ENCODE measurements around the gene COPZ1.
"Not testable (repeated sequence)": the region's sequence is repeated elsewhere in the genome, so short reads cannot be mapped to it uniquely, and the experiment has no call there.

The COPZ1 gene

DNA sequence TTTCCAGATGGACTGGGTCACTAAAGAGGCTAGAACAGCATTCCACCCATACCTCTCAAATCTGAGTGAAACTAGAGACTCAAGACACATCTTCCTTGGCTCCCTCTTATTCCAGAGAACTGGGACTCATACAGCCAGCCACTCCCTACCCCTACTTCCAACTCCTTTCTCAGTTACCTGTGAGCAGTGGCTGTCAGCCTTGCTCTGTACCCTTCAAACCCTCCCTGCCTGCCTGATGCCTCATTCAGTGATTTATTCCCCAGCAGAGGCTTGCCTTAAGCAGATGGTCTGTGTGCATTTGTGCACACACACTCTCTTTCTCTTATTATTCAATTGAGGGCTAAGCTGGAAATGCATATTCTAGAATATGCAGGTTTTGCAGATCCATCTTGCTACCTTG, 24.7 kb downstream of the COPZ1 start:
- no peak for DNase-seq (ENCODE audit: low read depth in 1 of 2, low spot score in 1 of 2)
- TF ChIP-seq JUND (IDR thresholded peaks at IDR 0.05; ENCODE audit: low read depth) = no peak
- in situ Hi-C loops (cut with HindIII; ENCODE audit: low pct_unique_long_range_greater_than_20kb, low sequenced_read_pairs) = no loop called here

DNA sequence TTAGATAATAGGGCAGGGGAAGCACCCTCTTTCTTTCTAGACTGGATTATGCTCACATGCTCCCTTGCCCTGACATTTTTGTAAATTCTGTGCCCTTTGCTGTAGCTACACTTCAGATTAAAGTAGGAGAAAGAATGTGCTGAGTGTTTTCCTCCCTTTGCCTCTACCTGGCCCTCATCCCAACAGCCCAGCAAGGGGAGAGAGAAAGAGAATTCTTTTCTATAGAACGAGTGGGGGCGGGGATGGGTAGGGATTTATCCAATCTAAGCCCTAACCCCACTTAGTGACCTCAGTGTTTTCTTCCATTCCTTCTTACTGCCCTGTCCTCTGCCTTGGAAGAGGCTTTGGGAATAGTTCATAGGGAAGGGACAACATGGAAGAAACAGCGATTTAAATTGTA, 25.8 kb downstream of the COPZ1 start:
- TF ChIP-seq JUND (IDR thresholded peaks at IDR 0.05; ENCODE audit: low read depth) = no peak
- in situ Hi-C loops (cut with HindIII; ENCODE audit: low pct_unique_long_range_greater_than_20kb, low sequenced_read_pairs) = no loop called here

DNA sequence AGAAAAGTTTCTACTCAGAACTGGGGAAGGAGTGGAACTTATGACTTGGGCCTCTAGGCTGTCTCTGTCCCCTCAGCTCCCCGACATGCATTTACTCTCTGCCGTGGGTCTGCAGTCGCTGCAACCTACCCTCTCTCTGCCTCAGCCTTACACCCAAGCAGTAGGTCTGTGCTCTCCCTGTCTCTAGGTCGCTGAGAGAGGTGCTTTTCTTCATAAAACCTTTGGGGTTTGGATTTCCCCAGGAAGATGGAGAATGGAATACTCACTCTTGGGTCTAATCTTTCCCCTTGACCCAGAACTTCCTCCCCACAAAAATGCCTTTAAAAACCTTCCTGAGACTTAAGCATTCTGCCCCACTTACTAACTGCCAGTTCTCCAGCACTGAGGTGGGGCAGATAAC, 26.4 kb downstream of the COPZ1 start:
- in situ Hi-C loops (cut with HindIII; ENCODE audit: low pct_unique_long_range_greater_than_20kb, low sequenced_read_pairs) = no loop called here
- TF ChIP-seq JUND (IDR thresholded peaks at IDR 0.05; ENCODE audit: low read depth) = no peak
- no peak for DNase-seq (ENCODE audit: low read depth in 1 of 2, low spot score in 1 of 2)

More for the DNA sequence above, 25.8 kb downstream of the COPZ1 start:
- no peak for DNase-seq (ENCODE audit: low read depth in 1 of 2, low spot score in 1 of 2)

DNA sequence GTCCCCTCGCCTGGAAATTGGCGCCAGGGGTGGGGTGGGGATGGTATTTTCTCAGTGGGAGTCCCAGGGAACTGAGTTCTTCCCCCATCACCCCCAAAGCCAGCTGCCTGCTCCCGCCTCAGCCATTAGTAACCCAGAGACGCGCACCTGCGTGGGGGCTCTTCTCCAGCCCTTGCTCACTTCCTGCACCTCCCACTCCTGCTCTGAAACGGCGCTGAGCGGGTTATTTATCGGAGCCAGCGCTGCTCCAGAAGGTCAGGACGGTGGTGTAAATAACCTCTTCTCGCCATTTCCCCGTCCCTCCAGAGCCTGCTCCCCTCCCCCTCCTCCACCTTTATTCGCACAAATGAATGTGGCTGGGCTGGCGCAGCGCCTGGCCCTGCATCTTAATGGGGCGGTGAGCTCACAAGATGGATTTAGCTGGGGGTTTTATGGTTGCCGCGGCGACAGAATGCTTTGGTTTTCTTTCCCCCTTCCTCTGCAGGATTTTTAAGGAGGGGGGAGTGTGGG, 27.1 kb downstream of the COPZ1 start:
- TF ChIP-seq JUND (IDR thresholded peaks at IDR 0.05; ENCODE audit: low read depth) = no peak
- DNase-seq (ENCODE audit: low read depth in 1 of 2, low spot score in 1 of 2) = no peak
- in situ Hi-C loops (cut with HindIII; ENCODE audit: low pct_unique_long_range_greater_than_20kb, low sequenced_read_pairs) = no loop called here

DNA sequence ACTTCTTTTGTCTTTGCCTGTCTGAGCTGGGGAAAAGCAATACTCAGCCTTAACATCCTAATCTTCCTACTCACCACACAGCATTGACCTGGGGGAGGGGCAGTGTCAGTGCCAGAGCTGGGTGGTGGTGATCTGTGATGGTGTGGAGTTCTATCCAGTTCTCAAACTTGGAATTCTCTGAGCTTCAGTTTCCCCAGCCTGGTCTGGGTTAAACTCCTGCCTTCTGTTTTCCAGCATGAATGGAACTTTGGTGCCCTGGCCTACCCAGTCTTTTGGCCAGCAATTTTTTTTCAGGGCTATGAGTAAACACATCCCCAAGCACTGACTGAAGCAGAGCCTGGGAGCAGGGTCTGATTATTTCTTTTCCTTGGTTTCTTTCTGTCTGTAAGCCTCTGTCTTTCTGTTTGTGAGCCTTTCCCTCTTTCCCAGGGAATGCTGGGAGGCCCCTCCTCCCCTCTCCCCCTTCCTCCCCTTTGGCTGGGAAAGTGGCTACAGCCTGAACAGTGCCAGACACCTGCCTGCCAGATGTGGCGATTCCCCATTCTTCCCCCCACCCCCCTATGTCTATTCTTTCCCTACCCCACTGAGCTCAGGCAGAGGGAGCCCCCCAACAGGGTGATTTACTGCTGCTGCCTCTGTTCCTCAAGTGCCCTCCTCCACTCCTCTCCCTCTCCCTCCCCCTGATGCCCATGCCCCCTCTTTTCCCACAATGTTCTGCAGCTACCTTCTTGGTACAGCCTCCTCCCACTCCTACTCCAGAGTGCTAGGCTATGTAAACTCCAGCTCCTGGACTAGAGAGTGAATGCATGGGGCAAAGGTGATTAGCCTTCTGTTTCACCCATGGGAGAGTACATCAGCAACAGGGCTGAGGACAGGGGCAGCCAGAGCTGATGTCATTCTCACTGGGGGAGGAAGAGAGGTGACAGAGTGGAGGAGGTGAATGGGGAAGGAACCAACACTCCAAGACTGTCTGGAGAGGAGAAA, 28.3 kb downstream of the COPZ1 start:
- no peak for DNase-seq (ENCODE audit: low read depth in 1 of 2, low spot score in 1 of 2)
- in situ Hi-C loops (cut with HindIII; ENCODE audit: low pct_unique_long_range_greater_than_20kb, low sequenced_read_pairs) = no loop called here
- no peak for TF ChIP-seq JUND (IDR thresholded peaks at IDR 0.05; ENCODE audit: low read depth)

DNA sequence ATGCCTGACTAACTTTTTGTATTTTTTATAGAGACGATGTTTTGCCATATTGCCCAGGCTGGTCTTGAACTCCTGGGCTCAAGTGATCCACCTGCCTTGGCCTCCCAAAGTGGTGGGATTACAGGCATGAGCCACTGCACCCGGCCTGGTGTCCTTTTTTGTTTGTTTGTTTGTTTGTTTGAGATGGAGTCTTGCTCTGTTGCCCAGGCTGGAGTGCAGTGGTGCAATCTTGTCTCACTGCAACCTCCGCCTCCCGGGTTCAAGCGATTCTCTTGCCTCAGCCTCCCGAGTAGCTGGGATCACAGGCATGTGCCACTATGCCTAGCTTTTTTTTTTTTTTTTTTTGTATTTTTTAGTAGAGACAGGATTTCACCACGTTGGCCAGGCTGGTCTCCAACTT, 29.3 kb downstream of the COPZ1 start:
- in situ Hi-C loops (cut with HindIII; ENCODE audit: low pct_unique_long_range_greater_than_20kb, low sequenced_read_pairs); DNase-seq (ENCODE audit: low read depth in 1 of 2, low spot score in 1 of 2): not testable (repeated sequence)

DNA sequence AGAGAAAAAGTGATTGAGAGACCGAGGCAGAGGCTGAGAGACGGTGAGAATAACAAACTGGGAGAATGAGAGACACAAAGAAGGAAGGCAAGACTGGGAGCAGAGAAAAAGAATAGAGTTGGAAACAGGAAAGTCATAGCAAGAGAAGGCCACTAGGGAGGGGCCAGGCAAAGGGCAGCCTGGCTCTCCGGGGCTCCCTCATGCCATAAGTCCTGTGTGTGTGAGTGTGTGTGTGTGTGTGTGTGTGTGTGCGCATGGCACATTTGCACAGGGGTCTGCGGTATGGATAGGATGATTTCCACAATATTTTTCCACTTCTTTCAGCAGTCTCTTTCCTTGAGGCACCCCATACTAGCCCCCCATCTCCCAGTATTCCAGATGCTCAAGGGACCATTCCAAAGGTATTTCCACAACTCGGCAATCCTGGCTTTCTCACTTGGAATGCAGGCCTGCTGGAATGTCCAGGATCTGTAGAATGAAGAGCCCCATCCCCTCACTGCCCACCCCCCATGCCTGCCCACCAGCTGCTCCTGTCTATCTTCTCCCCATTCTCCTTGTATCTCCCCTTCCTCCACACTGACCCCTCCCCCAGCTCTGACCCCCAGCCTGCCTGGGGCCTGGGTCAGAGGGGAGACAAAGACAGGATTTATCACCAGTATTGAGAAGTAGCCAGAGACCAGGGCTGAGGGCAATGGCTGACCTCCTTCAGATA, 30.3 kb downstream of the COPZ1 start:
- no peak for TF ChIP-seq JUND (IDR thresholded peaks at IDR 0.05; ENCODE audit: low read depth)
- no peak for DNase-seq (ENCODE audit: low read depth in 1 of 2, low spot score in 1 of 2)
- in situ Hi-C loops (cut with HindIII; ENCODE audit: low pct_unique_long_range_greater_than_20kb, low sequenced_read_pairs) = no loop called here

DNA sequence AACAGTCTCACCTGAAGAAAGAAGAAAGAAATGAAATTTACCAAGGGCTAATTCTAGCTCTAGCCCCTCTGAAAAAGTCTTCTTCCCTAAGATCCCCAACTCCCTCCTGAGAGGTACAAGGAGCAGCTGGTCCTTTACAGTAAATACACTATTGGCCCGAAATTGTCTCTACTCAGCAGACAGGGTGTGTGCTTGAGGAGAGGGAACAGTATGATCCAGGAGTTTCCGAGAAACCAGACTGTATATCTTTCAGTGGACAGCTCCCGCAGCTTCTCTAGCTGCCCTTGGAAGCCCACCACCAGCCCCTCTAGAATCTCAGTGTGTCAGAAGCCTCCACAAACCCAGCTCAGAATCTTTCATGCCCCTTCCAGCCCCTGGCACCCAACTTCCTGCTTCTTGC, 31.3 kb downstream of the COPZ1 start:
- no peak for DNase-seq (ENCODE audit: low read depth in 1 of 2, low spot score in 1 of 2)
- in situ Hi-C loops (cut with HindIII; ENCODE audit: low pct_unique_long_range_greater_than_20kb, low sequenced_read_pairs) = no loop called here
- TF ChIP-seq JUND (IDR thresholded peaks at IDR 0.05; ENCODE audit: low read depth) = no peak

DNA sequence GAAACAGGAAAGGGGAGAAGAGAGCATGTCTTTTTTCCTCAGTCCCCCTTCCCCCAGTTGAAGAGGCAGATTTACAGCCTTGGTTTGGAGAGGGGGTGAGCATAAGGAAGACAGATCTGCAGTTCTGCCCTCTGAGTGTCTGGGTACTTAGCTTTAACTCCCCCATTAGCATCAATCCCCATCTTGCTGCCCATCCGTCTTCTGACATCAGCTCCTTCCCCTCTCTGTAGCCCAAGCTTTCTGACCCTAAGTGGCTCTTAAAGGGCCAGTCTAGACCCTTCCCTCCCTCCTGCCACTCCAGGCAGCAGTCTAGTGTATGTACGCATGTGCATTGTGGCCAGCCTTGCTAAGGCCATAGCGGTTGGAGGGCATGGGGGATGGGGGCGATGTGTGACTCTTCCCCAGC, 32.0 kb downstream of the COPZ1 start:
- in situ Hi-C loops (cut with HindIII; ENCODE audit: low pct_unique_long_range_greater_than_20kb, low sequenced_read_pairs) = no loop called here
- DNase-seq (ENCODE audit: low read depth in 1 of 2, low spot score in 1 of 2) = no peak
- no peak for TF ChIP-seq JUND (IDR thresholded peaks at IDR 0.05; ENCODE audit: low read depth)

DNA sequence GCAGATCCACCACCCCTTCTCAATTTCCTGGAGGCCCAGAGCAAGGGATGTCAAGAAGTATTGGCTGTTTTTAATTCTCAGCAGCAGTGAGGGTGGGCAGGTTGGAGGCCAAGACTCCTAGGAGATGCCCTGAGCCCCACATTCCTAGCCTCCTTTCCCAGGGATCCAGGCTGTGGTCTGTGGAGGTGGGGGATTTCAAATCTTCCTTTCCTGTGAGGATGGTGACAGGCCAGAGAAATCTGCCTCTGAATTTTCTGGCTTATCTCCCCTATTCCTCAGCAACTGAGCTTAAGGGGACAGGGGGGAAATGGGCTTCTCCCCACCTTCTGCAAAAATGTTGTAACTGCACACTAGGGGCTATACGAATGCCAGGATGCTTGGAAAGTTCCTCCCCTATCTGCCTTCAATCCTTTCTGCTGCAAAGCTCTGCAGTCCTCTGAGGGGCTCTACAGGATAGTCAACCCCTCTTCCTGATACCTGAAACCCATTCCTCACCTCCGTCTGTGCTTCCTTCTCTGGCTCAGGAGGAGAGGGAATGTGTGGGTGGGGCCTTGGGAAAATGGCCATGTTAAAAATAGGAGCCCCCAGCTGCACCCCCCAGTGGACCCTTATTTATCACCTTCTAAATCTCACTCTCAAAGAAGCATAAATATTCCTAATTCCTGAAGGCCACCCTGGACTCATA, 32.7 kb downstream of the COPZ1 start:
- DNase-seq (ENCODE audit: low read depth in 1 of 2, low spot score in 1 of 2) = no peak
- in situ Hi-C loops (cut with HindIII; ENCODE audit: low pct_unique_long_range_greater_than_20kb, low sequenced_read_pairs) = no loop called here
- no peak for TF ChIP-seq JUND (IDR thresholded peaks at IDR 0.05; ENCODE audit: low read depth)

DNA sequence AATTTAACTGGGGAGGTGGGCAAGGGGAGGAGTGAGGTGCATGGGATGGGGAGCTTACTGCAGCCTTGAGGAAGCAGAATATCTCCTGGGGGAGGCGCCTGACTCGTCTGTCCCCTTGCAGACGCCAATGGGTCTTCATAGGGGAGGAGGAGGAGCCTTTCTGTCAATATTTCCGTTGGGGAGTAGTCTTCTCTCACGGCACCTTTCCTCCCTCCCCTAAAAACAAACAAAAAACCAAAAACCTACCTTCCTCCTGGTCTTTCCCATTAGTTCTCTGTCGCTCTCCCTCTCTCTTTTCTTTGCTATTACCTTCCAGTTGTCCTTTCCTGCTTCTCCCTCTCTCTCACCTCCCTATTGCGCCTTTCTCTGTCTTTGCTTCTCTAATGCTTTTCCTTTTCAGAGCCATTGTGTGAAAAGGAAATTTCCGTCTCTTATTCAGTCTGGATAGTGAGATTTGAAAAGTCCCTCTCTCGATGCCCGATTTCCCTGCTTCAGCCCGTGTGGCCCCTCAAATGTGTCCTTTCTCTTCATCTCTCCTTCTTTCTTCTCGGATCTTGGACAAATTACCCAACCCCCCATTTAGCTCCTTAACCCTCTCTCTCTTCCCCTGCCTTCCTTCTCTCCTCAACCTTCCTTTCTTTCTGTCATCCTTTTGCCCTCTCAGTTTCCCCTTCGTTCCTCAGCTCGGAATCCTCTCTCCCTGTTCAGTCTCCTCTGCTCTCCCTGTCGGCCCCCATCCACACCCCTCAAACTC, 33.4 kb downstream of the COPZ1 start:
- DNase-seq (ENCODE audit: low read depth in 1 of 2, low spot score in 1 of 2) = peak; percentile 57 to 80
- TF ChIP-seq JUND (IDR thresholded peaks at IDR 0.05; ENCODE audit: low read depth) = no peak
- in situ Hi-C loops (cut with HindIII; ENCODE audit: low pct_unique_long_range_greater_than_20kb, low sequenced_read_pairs) = no loop called here
